CD14-positive monocyte (primary cell): Measurements from ENCODE around the gene PIM1. TPM values are rescaled to one million over a fixed set of nuclear protein-coding genes. Genes with fewer than 3 reads are reported as not detected.

Experiments used
- DNase-seq, 3 donors: peaks; one replicate each; pipeline ENCODE4 v3.0.0-alpha.2; 2011 to 2022
- H2AFZ ChIP-seq: 2 replicates; pipeline ENCODE4 v1.6.0; 2012; ENCODE audit warnings: mild to moderate bottlenecking, low read depth, low read length, inconsistent platforms; ENCODE audit not compliant: insufficient read depth, poor library complexity, severe bottlenecking
- H3K27ac ChIP-seq, 2 donors: 1 replicate in 1 of 2; 2 replicates in 1 of 2; pipeline ENCODE4 v1.5.1; 2012 to 2013; ENCODE audit warnings: low read length in 2 of 2, control low read depth in 1 of 2, inconsistent platforms in 1 of 2, low read depth in 1 of 2, mild to moderate bottlenecking in 1 of 2
- H3K27me3 ChIP-seq, 2 donors: one replicate each; pipeline versions ENCODE4 v1.6.0 to v1.6.1; 2011 to 2013; ENCODE audit warnings: low read length in 2 of 2; ENCODE audit not compliant: control insufficient read depth in 2 of 2, insufficient read depth in 2 of 2
- H3K36me3 ChIP-seq, 2 donors: replicated peaks in 1 of 2; 1 replicate in 1 of 2; 2 replicates in 1 of 2; pipeline versions ENCODE4 v1.5.1 to v1.6.1; 2012 to 2013; ENCODE audit warnings: low read length in 2 of 2, control low read depth in 1 of 2, inconsistent platforms in 1 of 2, mild to moderate bottlenecking in 1 of 2; ENCODE audit not compliant: insufficient read depth in 2 of 2, control insufficient read depth in 1 of 2
- H3K4me1 ChIP-seq, 2 donors: 1 replicate in 1 of 2; 2 replicates in 1 of 2; pipeline versions ENCODE4 v1.5.1 to v1.6.1; 2012 to 2013; ENCODE audit warnings: low read length in 2 of 2, control low read depth in 1 of 2, inconsistent platforms in 1 of 2, mild to moderate bottlenecking in 1 of 2, moderate library complexity in 1 of 2; ENCODE audit not compliant: insufficient read depth in 2 of 2, control insufficient read depth in 1 of 2
- H3K4me2 ChIP-seq: replicated peaks from 2 replicates; pipeline ENCODE3; 2012; ENCODE audit warnings: low read length, moderate library complexity, mild to moderate bottlenecking; ENCODE audit not compliant: poor library complexity, severe bottlenecking; ENCODE audit errors: extremely low read depth
- H3K4me3 ChIP-seq, 3 experiments: fragments of 200-600 bp in 1 of 3; sonication (generic) in 1 of 3; replicated peaks in 1 of 3; 1 replicate in 2 of 3; 2 replicates in 1 of 3; pipeline ENCODE4 v1.5.1; 2011 to 2013; ENCODE audit warnings: low read length in 3 of 3, mild to moderate bottlenecking in 3 of 3, control low read depth in 2 of 3, low read depth in 2 of 3, inconsistent platforms in 1 of 3, moderate library complexity in 1 of 3
- H3K79me2 ChIP-seq: 2 replicates; pipeline ENCODE4 v1.6.0; 2012; ENCODE audit warnings: mild to moderate bottlenecking, control low read depth, inconsistent platforms, low read length, moderate library complexity; ENCODE audit not compliant: insufficient read depth
- H3K9ac ChIP-seq: 2 replicates; pipeline ENCODE4 v1.6.0; 2017; ENCODE audit warnings: low read length, mild to moderate bottlenecking; ENCODE audit not compliant: insufficient read depth, poor library complexity, severe bottlenecking
- H3K9me3 ChIP-seq, 2 donors: replicated peaks in 1 of 2; 1 replicate in 1 of 2; 2 replicates in 1 of 2; pipeline versions ENCODE4 v1.5.1 to v1.6.1; 2012 to 2013; ENCODE audit warnings: low read length in 2 of 2, control low read depth in 1 of 2; ENCODE audit not compliant: control insufficient read depth in 1 of 2, insufficient read depth in 1 of 2
- H4K20me1 ChIP-seq: 2 replicates; pipeline ENCODE4 v1.6.0; 2012; ENCODE audit warnings: mild to moderate bottlenecking, low read length, control low read depth, moderate library complexity; ENCODE audit not compliant: insufficient read depth
- H3K27ac Mint-ChIP-seq, 7 donors: one replicate each; pipeline ENCODE4 v1.8.0; 2020; ENCODE audit warnings: mild to moderate bottlenecking in 7 of 7, mixed read lengths in 7 of 7, moderate library complexity in 6 of 7, inconsistent platforms in 2 of 7
- H3K27me3 Mint-ChIP-seq, 3 donors: one replicate each; pipeline ENCODE4 v1.8.0; 2021 to 2022; ENCODE audit warnings: low read depth in 3 of 3, mild to moderate bottlenecking in 3 of 3, mixed read lengths in 3 of 3, moderate library complexity in 3 of 3, inconsistent platforms in 1 of 3
- H3K36me3 Mint-ChIP-seq, 2 donors: one replicate each; pipeline ENCODE4 v1.8.0; 2020; ENCODE audit warnings: mixed read lengths in 2 of 2, inconsistent platforms in 1 of 2, mild to moderate bottlenecking in 1 of 2
- H3K4me1 Mint-ChIP-seq: one replicate; pipeline ENCODE4 v1.8.0; 2020; ENCODE audit warnings: mild to moderate bottlenecking, mixed read lengths
- H3K4me3 Mint-ChIP-seq, 2 donors: one replicate each; pipeline ENCODE4 v1.8.0; 2020; ENCODE audit warnings: mild to moderate bottlenecking in 2 of 2, mixed read lengths in 2 of 2, moderate library complexity in 1 of 2
- H3K9me3 Mint-ChIP-seq, 7 donors: one replicate each; pipeline ENCODE4 v1.8.0; 2020 to 2022; ENCODE audit warnings: mixed read lengths in 7 of 7, mild to moderate bottlenecking in 6 of 7, moderate library complexity in 6 of 7, inconsistent platforms in 2 of 7
- CTCF ChIP-seq: fragments of 200-600 bp; IDR thresholded peaks from one replicate; pipeline ENCODE4 v1.8.0; 2022; ENCODE audit warnings: antibody characterized with exemption, mild to moderate bottlenecking
- WGBS: methylation state at CpG from one replicate; pipeline ENCODE4 v1.1.5; 2013; ENCODE audit warnings: missing lambda C conversion rate; ENCODE audit not compliant: insufficient coverage; 5-methylcytosine and 5-hydroxymethylcytosine counted together
- intact Hi-C, 2 donors: fragments of 100-400 bp; cut with micrococcal nuclease; formaldehyde crosslinking; loops; one replicate each; pipeline versions ENCODE4 v1.15.0 to v1.15.1; 2023
- polyA plus RNA-seq, 3 donors: library from polyadenylated mRNA; depleted of rRNA in 1 of 3; unstranded in 2 of 3; stranded (reverse) in 1 of 3; fragments of 300-500 nt in 2 of 3; fragments of >200 nt in 1 of 3; fragmentation: Illumina TruSeq in 2 of 3; gene quantifications; 1 replicate in 2 of 3; 2 replicates in 1 of 3; pipeline ENCODE4 v1.2.3, GENCODE V29; 2012 to 2021

PIM1 gene
- polyA plus RNA-seq, 3 donors = 20.5 to 25.0 (median 24.4) TPM

DNA sequence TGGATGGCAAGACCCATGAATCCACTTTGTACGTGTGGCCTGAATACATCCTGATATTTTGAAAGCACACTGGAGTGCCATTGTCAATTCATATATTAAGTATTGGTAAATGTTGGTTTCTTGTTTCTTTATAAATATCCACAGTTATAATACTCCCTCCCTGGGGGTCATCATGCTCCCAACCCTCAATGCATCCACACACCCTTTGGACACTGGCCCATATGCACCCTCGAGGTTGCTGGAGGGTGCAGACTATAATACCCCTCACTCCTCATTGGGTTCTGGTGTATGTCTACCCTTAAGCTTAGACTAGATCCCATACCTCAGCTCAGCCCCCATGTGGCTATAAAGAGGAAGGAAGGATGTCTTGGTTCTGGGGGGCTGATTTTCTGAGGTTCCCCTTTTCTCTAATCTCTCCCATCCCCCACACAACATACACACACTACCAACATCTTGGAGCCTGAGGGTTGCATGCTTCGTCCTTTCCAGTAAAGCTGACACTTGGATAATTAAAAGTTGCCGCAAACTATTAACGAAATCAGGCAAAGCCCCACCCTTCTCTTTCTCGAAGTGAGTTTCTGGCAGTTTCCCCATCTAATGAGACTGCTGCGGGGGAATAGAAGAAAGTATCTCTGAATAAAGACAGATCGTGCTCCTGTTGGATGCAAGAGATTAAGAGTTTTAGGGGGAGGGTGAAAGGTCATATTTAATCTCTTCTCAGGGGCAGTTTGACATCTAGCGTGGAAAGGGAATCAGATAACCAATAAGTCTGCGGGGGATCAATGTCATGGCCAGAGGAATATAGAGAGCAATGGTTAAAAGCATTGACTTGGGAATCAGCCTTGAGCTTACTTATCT, 7.4 kb downstream of the PIM1 start:
- TF ChIP-seq CTCF = no peak
- Histone ChIP-seq H3K4me1 (peaks cover 64 to 70% of the 10 kb centered on the region in 2 donors), H3K9me3 (no peaks in the 10 kb centered on the region), H4K20me1 (peaks cover 38% of the 10 kb centered on the region), H3K9ac (no peak overlapping the region), H3K79me2 (peaks cover 29% of the 10 kb centered on the region), H3K36me3 (peaks cover 28 to 32% of the 10 kb centered on the region in 2 donors), H2AFZ (no peak overlapping the region), H3K4me2 (peak overlapping the region; percentile 37), H3K4me3 (peak overlapping the region in 1 of 3 experiments; percentile 42), H3K27ac (peak overlapping the region in 1 of 2 donors; percentile 32), H3K27me3 (no peaks in the 10 kb centered on the region)
- Mint-ChIP-seq H3K4me3 (peak overlapping the region; percentile 42 to 65), H3K27me3 (peaks cover 0 to 2% (median 0%) of the 10 kb centered on the region in 3 donors), H3K9me3 (no peaks in the 10 kb centered on the region), H3K36me3 (peaks cover 33 to 34% of the 10 kb centered on the region in 2 donors), H3K27ac (peak overlapping the region in 6 of 7 donors; percentile 13 to 82 (median 66)), H3K4me1 (peaks cover 68% of the 10 kb centered on the region)
- WGBS = 0% methylated on average over 1 of the region's 10 CpGs
- intact Hi-C loops = no loop called here
- peak in 2 of 3 donors; percentile 31 to 38 for DNase-seq

GRCh38 chr6:37177935-37178517, 8.1 kb downstream of the PIM1 start:
- Histone ChIP-seq H3K4me2 (no peak overlapping the region), H4K20me1 (peaks cover 31% of the 10 kb centered on the region), H3K36me3 (peaks cover 25 to 26% of the 10 kb centered on the region in 2 donors), H3K27me3 (no peaks in the 10 kb centered on the region), H3K4me1 (peaks cover 64 to 70% of the 10 kb centered on the region in 2 donors), H3K4me3 (peak overlapping the region in 1 of 3 experiments; percentile 42), H3K9me3 (no peaks in the 10 kb centered on the region), H3K79me2 (peaks cover 22% of the 10 kb centered on the region), H2AFZ (no peak overlapping the region), H3K9ac (no peak overlapping the region), H3K27ac (no peak overlapping the region)
- H3K27ac Mint-ChIP-seq = peak overlapping the region in 5 of 7 donors; percentile 13 to 30 (median 20)
- H3K36me3 Mint-ChIP-seq = peaks cover 27 to 29% of the 10 kb centered on the region in 2 donors
- peaks cover 66% of the 10 kb centered on the region for H3K4me1 Mint-ChIP-seq
- no peak for TF ChIP-seq CTCF
- no peak overlapping the region for H3K4me3 Mint-ChIP-seq
- H3K9me3 Mint-ChIP-seq = no peaks in the 10 kb centered on the region
- intact Hi-C loops = loop anchor here in 1 of 2 donors (1.0 kb wide), 1 partner anchor 16 kb away; no protein-coding TSS in a partner anchor
- no peak for DNase-seq
- H3K27me3 Mint-ChIP-seq = peaks cover 0 to 2% (median 0%) of the 10 kb centered on the region in 3 donors
- WGBS = no CpG with 5 or more reads among the region's 8 CpGs
